ENCODE results near the gene ANKRD13A. TPM values are rescaled to one million over a fixed set of nuclear protein-coding genes. Genes with fewer than 3 reads are reported as not detected.

The ANKRD13A gene
- total and polyA plus RNA-seq, 2 of the 8 experiments (the other 6 are each of a cell fraction or from before 2014, with no cell fraction given) = 16.8 to 21.4 TPM

GRCh38 chr12:110075880-110076279, 76.7 kb downstream of the ANKRD13A start (continued):
- TF ChIP-seq RXRA (IDR thresholded peaks at IDR 0.05; ENCODE audit: insufficient read depth, low read depth, low read length) (no peak), PHF8 (conservative IDR thresholded peaks at IDR 0.05; ENCODE audit: low read depth, low read length) (no peak)

Measured in H1 (cell line).